K562 (cell line): Measurements from ENCODE around the gene MAD1L1. TPM values are rescaled to one million over a fixed set of nuclear protein-coding genes. Genes with fewer than 3 reads are reported as not detected.

Experiments
- COPS2 ChIP-seq: fragments of 450-650 bp; conservative IDR thresholded peaks from 2 replicates; pipeline ENCODE4 v1.6.1; 2016; ENCODE audit warnings: mild to moderate bottlenecking, moderate library complexity
- CREB3L1 ChIP-seq: fragments of 450-650 bp; IDR thresholded peaks from 2 replicates; pipeline ENCODE4 v1.6.1; 2014; ENCODE audit warnings: low read depth, mild to moderate bottlenecking, moderate library complexity, borderline replicate concordance
- KDM4B ChIP-seq, 2 experiments: fragments of 450-650 bp in 1 of 2; sonication (generic) in 1 of 2; IDR thresholded peaks; 2 replicates each; pipeline ENCODE4 v1.6.1; 2016 to 2017; ENCODE audit warnings: borderline replicate concordance in 2 of 2, antibody characterized with exemption in 1 of 2, low read depth in 1 of 2, mild to moderate bottlenecking in 1 of 2
- MYNN ChIP-seq, 2 experiments: sonication (generic); formaldehyde crosslinking in 1 of 2; IDR thresholded peaks; 2 replicates each; pipeline versions ENCODE4 v1.5.0 to v1.6.1; 2016 to 2020; ENCODE audit warnings: antibody characterized with exemption in 1 of 2, missing genetic modification reagents in 1 of 2
- NBN ChIP-seq: fragments of 450-650 bp; IDR thresholded peaks from 2 replicates; pipeline ENCODE4 v1.6.1; 2016; ENCODE audit warnings: low read depth, mild to moderate bottlenecking
- NFYB ChIP-seq: IDR thresholded peaks from 2 replicates; pipeline ENCODE4 v1.6.1; 2011; ENCODE audit warnings: mild to moderate bottlenecking, moderate library complexity; ENCODE audit not compliant: insufficient read length; ENCODE audit errors: extremely low read depth
- NR4A1 ChIP-seq, 2 experiments: fragments of 250-450 bp in 1 of 2; fragments of 450-650 bp in 1 of 2; sonication (Bioruptor Pico) in 1 of 2; IDR thresholded peaks; 2 replicates each; pipeline versions ENCODE4 v1.4.0 to v1.6.1; 2016 to 2020; ENCODE audit warnings: mild to moderate bottlenecking in 2 of 2, missing compliant biosample characterization in 1 of 2, missing genetic modification characterization in 1 of 2, moderate library complexity in 1 of 2
- PCBP1 ChIP-seq: fragments of 200-400 bp; formaldehyde crosslinking; IDR thresholded peaks from 2 replicates; pipeline ENCODE4 v1.6.1; 2018; ENCODE audit warnings: mild to moderate bottlenecking, low read depth, low read length; ENCODE audit not compliant: poor library complexity, severe bottlenecking
- RBM15 ChIP-seq: fragments of 200-400 bp; formaldehyde crosslinking; IDR thresholded peaks from 2 replicates; pipeline ENCODE4 v1.6.1; 2018; ENCODE audit warnings: mild to moderate bottlenecking, low read length, moderate library complexity; ENCODE audit not compliant: insufficient read depth
- RBM39 ChIP-seq: fragments of 200-400 bp; formaldehyde crosslinking; optimal IDR thresholded peaks from 2 replicates; pipeline ENCODE3; 2018; ENCODE audit warnings: low read depth, low read length
- SAFB ChIP-seq: fragments of 200-400 bp; formaldehyde crosslinking; IDR thresholded peaks from 2 replicates; pipeline ENCODE4 v1.6.1; 2017; ENCODE audit warnings: low read depth, low read length, borderline replicate concordance
- SNIP1 ChIP-seq: fragments of 450-650 bp; IDR thresholded peaks from 2 replicates; pipeline ENCODE4 v1.7.1; 2017; ENCODE audit warnings: low read depth, mild to moderate bottlenecking
- SREBF1 ChIP-seq: fragments of 150-350 bp; IDR thresholded peaks from 2 replicates; pipeline ENCODE4 v1.6.1; 2014; ENCODE audit warnings: antibody characterized with exemption, low read depth, low read length, borderline replicate concordance
- STAT6 ChIP-seq: sonication (generic); formaldehyde crosslinking; IDR thresholded peaks from 2 replicates; pipeline ENCODE4 v1.8.1; 2023; ENCODE audit warnings: mild to moderate bottlenecking, missing genetic modification reagents
- VEZF1 ChIP-seq: fragments of 200-800 bp; sonication (Bioruptor generic); IDR thresholded peaks from 2 replicates; pipeline ENCODE4 v1.6.1; 2017; ENCODE audit warnings: missing genetic modification characterization, missing compliant biosample characterization
- ZBTB7A ChIP-seq: IDR thresholded peaks from 2 replicates; pipeline ENCODE4 v1.6.1; 2011; ENCODE audit warnings: low read depth, mild to moderate bottlenecking, low read length, moderate library complexity, borderline replicate concordance; ENCODE audit not compliant: control insufficient read depth
- ZEB2 ChIP-seq: fragments of 450-650 bp; IDR thresholded peaks from 2 replicates; pipeline ENCODE4 v1.6.1; 2016
- ZNF239 ChIP-seq: fragments of 250-450 bp; sonication (Bioruptor Pico); IDR thresholded peaks from 2 replicates; pipeline ENCODE4 v1.4.0; 2020; ENCODE audit warnings: mild to moderate bottlenecking
- ZNF274 ChIP-seq: IDR thresholded peaks from 2 replicates; pipeline ENCODE4 v1.6.1; 2011; ENCODE audit warnings: low read depth, mild to moderate bottlenecking, low read length, moderate library complexity, borderline replicate concordance
- ZNF668 ChIP-seq: fragments of 250-450 bp; sonication (Bioruptor Pico); IDR thresholded peaks from 2 replicates; pipeline ENCODE4 v1.8.0; 2022; ENCODE audit warnings: mild to moderate bottlenecking, inconsistent platforms
- ZNF75A ChIP-seq: fragments of 450-650 bp; formaldehyde crosslinking; IDR thresholded peaks from 2 replicates; pipeline ENCODE4 v1.4.0; 2020; ENCODE audit warnings: mild to moderate bottlenecking
- ZNF830 ChIP-seq: fragments of 250-450 bp; sonication (Bioruptor Pico); IDR thresholded peaks from 2 replicates; pipeline ENCODE4 v1.5.0; 2021; ENCODE audit warnings: mild to moderate bottlenecking
- polyA plus RNA-seq, 8 experiments: library from polyadenylated mRNA; depleted of rRNA in 4 of 8; stranded (reverse) in 5 of 8; unstranded in 3 of 8; fragments of >200 nt; fragmentation: Nextera tagmentation in 2 of 8; fragmentation: Illumina TruSeq in 1 of 8; extraction: Ambion mirVana in 2 of 8; extraction: Trizol in 1 of 8; gene quantifications; 2 replicates each; pipeline versions ENCODE4 v1.2.1 to v1.2.3, GENCODE V29; 2011 to 2014; ENCODE audit warnings: inconsistent platforms in 1 of 8, missing spikeins in 1 of 8
- total RNA-seq, 7 experiments: library from RNA; depleted of rRNA in 6 of 7; stranded (reverse); fragments of >200 nt in 6 of 7; fragmentation: Illumina TruSeq in 2 of 7; extraction: Trizol in 2 of 7; gene quantifications; 2 replicates each; pipeline versions ENCODE4 v1.2.1 to v1.2.3, GENCODE V29; 2011 to 2021; ENCODE audit warnings: low replicate concordance in 1 of 7

MAD1L1 gene
- total and polyA plus RNA-seq, 9 of the 15 experiments (the other 6 are each of a cell fraction or from before 2014, with no cell fraction given) = 1.7 to 89.7 (median 18.0) TPM

GRCh38 chr7:2241580-2242540, 9.1 kb upstream of the MAD1L1 start, which contains the start of the genes MRM2 and NUDT1 (continued):
- TF ChIP-seq ZBTB7A (peak; percentile 57; the same call in 1 of the 2 replicates), KDM4B (IDR thresholded peaks at IDR 0.05; ENCODE audit: borderline replicate concordance in 2 of 2, low read depth in 1 of 2) (peak in 1 of 2 experiments; percentile 91; a peak in 2 of 4 replicates), ZNF668 (no peak), STAT6 (no peak), SREBF1 (no peak), NBN (no peak), SAFB (no peak; the same call in 1 of the 2 replicates), ZNF239 (CRISPR knock-in tag) (no peak), RBM15 (no peak), COPS2 (no peak), RBM39 (no peak), ZEB2 (peak; percentile 21; the same call in 1 of the 2 replicates), NR4A1 (CRISPR knock-in tag; IDR thresholded peaks at IDR 0.05) (no peak), NR4A1 (tag; IDR thresholded peaks at IDR 0.05) (no peak), PCBP1 (peak; percentile 86), ZNF274 (no peak), MYNN (IDR thresholded peaks at IDR 0.05) (0 out of 2 replicates have a peak, but pooled peaks have one; percentile 51), MYNN (CRISPR knock-in tag; IDR thresholded peaks at IDR 0.05) (no peak), ZNF75A (CRISPR knock-in tag) (no peak), SNIP1 (no peak), VEZF1 (CRISPR knock-in tag) (peak; percentile 66), NFYB (no peak), ZNF830 (CRISPR knock-in tag) (no peak), CREB3L1 (no peak)
